ENCODE measurements around the gene KCNQ1. TPM values are rescaled to one million over a fixed set of nuclear protein-coding genes. Genes with fewer than 3 reads are reported as not detected.

Gene KCNQ1
- total RNA-seq, 1 experiment from 2014 or later, result 2.5 TPM

DNA sequence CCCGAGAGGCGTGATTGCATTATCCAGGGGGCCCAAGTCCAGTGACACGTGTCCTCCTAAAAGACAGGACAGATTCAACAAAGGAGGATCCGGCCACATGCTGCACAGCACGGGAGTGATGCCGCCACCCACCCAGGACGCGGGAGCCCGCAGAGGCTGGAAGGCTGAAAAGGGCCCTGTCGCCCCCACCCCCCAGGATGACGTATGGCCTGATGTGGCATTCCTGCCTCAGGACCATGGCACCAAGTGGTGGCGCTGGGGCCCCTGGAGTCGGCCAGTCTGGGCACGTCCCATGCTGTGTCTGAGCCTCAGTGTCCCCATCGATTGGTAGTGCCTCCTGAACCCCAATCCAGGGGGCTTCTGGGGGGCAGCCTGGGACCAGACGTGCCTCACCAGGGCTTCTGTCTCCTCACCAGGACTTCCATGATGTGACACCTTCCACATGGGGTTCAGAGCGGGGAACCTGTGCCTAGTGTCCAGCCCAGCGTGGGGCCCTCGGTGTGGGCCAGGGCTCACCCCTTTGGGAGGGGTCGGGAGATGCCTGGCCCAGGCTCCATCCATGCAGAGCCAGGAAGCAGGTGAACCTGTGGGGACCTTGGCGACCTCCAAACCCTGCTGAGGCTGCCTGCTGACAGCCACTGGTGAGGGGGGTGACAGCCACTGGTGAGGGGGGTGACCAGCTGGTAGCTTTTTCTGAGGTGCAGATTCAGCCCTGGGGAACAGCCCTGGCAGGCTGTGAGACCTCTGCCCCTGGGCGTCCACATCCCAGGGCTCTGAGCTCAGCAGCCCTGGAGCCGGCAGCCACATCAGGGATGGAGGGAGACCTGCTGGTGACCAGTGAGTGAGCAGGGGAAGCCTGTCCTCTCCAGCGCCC is 75.3 kb downstream of the KCNQ1 start:
- ATAC-seq (no peak), DNase-seq (ENCODE audit: low spot score) (peak; percentile 5)
- POLR2A ChIA-PET, result no interaction called here
- Mint-ChIP-seq H3K4me3 (no peak overlapping the region), H3K27ac (no peak overlapping the region), H3K9me3 (no peaks in the 10 kb centered on the region), H3K36me3 (no peaks in the 10 kb centered on the region), H3K27me3 (ENCODE audit: low read depth) (peaks cover 38% of the 10 kb centered on the region), H3K4me1 (no peaks in the 10 kb centered on the region)
- CTCF ChIA-PET, result interaction anchor here (2.3 kb wide), 1 partner anchor 11 kb away, joined by 7 read pairs; no protein-coding TSS in a partner anchor
- TF ChIP-seq, protein P1, sequence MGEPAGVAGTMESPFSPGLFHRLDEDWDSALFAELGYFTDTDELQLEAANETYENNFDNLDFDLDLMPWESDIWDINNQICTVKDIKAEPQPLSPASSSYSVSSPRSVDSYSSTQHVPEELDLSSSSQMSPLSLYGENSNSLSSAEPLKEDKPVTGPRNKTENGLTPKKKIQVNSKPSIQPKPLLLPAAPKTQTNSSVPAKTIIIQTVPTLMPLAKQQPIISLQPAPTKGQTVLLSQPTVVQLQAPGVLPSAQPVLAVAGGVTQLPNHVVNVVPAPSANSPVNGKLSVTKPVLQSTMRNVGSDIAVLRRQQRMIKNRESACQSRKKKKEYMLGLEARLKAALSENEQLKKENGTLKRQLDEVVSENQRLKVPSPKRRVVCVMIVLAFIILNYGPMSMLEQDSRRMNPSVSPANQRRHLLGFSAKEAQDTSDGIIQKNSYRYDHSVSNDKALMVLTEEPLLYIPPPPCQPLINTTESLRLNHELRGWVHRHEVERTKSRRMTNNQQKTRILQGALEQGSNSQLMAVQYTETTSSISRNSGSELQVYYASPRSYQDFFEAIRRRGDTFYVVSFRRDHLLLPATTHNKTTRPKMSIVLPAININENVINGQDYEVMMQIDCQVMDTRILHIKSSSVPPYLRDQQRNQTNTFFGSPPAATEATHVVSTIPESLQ (CRISPR knock-in tag; IDR thresholded peaks at IDR 0.05), result no peak
- TF ChIP-seq, protein P2, sequence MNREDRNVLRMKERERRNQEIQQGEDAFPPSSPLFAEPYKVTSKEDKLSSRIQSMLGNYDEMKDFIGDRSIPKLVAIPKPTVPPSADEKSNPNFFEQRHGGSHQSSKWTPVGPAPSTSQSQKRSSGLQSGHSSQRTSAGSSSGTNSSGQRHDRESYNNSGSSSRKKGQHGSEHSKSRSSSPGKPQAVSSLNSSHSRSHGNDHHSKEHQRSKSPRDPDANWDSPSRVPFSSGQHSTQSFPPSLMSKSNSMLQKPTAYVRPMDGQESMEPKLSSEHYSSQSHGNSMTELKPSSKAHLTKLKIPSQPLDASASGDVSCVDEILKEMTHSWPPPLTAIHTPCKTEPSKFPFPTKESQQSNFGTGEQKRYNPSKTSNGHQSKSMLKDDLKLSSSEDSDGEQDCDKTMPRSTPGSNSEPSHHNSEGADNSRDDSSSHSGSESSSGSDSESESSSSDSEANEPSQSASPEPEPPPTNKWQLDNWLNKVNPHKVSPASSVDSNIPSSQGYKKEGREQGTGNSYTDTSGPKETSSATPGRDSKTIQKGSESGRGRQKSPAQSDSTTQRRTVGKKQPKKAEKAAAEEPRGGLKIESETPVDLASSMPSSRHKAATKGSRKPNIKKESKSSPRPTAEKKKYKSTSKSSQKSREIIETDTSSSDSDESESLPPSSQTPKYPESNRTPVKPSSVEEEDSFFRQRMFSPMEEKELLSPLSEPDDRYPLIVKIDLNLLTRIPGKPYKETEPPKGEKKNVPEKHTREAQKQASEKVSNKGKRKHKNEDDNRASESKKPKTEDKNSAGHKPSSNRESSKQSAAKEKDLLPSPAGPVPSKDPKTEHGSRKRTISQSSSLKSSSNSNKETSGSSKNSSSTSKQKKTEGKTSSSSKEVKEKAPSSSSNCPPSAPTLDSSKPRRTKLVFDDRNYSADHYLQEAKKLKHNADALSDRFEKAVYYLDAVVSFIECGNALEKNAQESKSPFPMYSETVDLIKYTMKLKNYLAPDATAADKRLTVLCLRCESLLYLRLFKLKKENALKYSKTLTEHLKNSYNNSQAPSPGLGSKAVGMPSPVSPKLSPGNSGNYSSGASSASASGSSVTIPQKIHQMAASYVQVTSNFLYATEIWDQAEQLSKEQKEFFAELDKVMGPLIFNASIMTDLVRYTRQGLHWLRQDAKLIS (CRISPR knock-in tag; IDR thresholded peaks at IDR 0.05; ENCODE audit: borderline replicate concordance), result no peak
- no peak for TF ChIP-seq PRRX2 (CRISPR knock-in tag; IDR thresholded peaks at IDR 0.05)
- TF ChIP-seq, protein P3, sequence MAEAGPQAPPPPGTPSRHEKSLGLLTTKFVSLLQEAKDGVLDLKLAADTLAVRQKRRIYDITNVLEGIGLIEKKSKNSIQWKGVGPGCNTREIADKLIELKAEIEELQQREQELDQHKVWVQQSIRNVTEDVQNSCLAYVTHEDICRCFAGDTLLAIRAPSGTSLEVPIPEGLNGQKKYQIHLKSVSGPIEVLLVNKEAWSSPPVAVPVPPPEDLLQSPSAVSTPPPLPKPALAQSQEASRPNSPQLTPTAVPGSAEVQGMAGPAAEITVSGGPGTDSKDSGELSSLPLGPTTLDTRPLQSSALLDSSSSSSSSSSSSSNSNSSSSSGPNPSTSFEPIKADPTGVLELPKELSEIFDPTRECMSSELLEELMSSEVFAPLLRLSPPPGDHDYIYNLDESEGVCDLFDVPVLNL (CRISPR knock-in tag; IDR thresholded peaks at IDR 0.05; ENCODE audit: borderline replicate concordance, low read depth), result no peak
- no peak for TF ChIP-seq NFE2L1 (CRISPR knock-in tag; IDR thresholded peaks at IDR 0.05)
- no peak for TF ChIP-seq ZNF317 (CRISPR knock-in tag; IDR thresholded peaks at IDR 0.05; ENCODE audit: borderline replicate concordance, low read depth)
- TF ChIP-seq FOXP1 (CRISPR knock-in tag; IDR thresholded peaks at IDR 0.05; ENCODE audit: borderline replicate concordance), result no peak
- no peak for TF ChIP-seq CREM (CRISPR knock-in tag; IDR thresholded peaks at IDR 0.05)
- TF ChIP-seq, protein P4, sequence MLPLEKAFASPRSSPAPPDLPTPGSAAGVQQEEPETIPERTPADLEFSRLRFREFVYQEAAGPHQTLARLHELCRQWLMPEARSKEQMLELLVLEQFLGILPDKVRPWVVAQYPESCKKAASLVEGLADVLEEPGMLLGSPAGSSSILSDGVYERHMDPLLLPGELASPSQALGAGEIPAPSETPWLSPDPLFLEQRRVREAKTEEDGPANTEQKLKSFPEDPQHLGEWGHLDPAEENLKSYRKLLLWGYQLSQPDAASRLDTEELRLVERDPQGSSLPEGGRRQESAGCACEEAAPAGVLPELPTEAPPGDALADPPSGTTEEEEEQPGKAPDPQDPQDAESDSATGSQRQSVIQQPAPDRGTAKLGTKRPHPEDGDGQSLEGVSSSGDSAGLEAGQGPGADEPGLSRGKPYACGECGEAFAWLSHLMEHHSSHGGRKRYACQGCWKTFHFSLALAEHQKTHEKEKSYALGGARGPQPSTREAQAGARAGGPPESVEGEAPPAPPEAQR (CRISPR knock-in tag; IDR thresholded peaks at IDR 0.05), result no peak
- TF ChIP-seq, protein P5, sequence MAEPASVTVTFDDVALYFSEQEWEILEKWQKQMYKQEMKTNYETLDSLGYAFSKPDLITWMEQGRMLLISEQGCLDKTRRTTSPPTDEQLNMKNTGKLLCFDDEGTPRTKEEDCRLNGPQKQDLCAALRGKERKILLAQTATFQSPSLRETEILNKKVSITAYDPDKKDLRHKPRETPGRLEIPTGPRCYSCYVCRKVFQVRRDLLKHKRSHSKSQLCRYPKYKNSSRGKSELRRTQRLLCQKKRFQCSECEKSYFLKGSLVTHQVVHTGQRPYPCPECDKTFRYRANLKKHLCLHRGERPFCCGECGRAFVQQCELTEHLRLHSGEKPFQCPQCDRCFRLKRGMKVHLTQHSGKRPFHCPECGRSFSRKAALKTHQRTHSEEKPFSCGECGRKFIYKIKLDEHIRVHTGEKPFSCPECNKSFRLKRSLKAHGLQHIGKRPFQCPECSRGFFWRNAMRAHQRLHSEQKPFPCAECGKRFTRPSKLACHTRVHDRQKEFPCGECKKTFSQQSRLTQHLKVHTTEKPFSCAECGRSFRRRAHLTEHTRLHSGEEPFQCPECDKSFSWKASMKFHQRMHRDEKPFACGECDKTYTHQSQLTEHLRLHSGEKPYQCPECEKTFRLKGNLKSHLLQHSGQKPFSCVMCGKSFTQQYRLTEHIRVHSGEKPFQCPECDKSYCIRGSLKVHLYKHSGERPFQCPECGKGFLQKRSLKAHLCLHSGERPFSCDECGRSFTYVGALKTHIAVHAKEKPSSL (CRISPR knock-in tag; conservative IDR thresholded peaks at IDR 0.05), result no peak
- TF ChIP-seq ZNF138 (CRISPR knock-in tag; conservative IDR thresholded peaks at IDR 0.05), result no peak
- TF ChIP-seq, protein P6, sequence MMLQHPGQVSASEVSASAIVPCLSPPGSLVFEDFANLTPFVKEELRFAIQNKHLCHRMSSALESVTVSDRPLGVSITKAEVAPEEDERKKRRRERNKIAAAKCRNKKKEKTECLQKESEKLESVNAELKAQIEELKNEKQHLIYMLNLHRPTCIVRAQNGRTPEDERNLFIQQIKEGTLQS (CRISPR knock-in tag; conservative IDR thresholded peaks at IDR 0.05), result no peak
- TF ChIP-seq, protein P7, sequence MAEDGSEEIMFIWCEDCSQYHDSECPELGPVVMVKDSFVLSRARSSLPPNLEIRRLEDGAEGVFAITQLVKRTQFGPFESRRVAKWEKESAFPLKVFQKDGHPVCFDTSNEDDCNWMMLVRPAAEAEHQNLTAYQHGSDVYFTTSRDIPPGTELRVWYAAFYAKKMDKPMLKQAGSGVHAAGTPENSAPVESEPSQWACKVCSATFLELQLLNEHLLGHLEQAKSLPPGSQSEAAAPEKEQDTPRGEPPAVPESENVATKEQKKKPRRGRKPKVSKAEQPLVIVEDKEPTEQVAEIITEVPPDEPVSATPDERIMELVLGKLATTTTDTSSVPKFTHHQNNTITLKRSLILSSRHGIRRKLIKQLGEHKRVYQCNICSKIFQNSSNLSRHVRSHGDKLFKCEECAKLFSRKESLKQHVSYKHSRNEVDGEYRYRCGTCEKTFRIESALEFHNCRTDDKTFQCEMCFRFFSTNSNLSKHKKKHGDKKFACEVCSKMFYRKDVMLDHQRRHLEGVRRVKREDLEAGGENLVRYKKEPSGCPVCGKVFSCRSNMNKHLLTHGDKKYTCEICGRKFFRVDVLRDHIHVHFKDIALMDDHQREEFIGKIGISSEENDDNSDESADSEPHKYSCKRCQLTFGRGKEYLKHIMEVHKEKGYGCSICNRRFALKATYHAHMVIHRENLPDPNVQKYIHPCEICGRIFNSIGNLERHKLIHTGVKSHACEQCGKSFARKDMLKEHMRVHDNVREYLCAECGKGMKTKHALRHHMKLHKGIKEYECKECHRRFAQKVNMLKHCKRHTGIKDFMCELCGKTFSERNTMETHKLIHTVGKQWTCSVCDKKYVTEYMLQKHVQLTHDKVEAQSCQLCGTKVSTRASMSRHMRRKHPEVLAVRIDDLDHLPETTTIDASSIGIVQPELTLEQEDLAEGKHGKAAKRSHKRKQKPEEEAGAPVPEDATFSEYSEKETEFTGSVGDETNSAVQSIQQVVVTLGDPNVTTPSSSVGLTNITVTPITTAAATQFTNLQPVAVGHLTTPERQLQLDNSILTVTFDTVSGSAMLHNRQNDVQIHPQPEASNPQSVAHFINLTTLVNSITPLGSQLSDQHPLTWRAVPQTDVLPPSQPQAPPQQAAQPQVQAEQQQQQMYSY (CRISPR knock-in tag; IDR thresholded peaks at IDR 0.05), result no peak
- TF ChIP-seq, protein P8, sequence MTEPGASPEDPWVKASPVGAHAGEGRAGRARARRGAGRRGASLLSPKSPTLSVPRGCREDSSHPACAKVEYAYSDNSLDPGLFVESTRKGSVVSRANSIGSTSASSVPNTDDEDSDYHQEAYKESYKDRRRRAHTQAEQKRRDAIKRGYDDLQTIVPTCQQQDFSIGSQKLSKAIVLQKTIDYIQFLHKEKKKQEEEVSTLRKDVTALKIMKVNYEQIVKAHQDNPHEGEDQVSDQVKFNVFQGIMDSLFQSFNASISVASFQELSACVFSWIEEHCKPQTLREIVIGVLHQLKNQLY (CRISPR knock-in tag; IDR thresholded peaks at IDR 0.05), result no peak
- no peak for TF ChIP-seq NFYB (CRISPR knock-in tag; conservative IDR thresholded peaks at IDR 0.05; ENCODE audit: low read depth)
- TF ChIP-seq, protein P9, sequence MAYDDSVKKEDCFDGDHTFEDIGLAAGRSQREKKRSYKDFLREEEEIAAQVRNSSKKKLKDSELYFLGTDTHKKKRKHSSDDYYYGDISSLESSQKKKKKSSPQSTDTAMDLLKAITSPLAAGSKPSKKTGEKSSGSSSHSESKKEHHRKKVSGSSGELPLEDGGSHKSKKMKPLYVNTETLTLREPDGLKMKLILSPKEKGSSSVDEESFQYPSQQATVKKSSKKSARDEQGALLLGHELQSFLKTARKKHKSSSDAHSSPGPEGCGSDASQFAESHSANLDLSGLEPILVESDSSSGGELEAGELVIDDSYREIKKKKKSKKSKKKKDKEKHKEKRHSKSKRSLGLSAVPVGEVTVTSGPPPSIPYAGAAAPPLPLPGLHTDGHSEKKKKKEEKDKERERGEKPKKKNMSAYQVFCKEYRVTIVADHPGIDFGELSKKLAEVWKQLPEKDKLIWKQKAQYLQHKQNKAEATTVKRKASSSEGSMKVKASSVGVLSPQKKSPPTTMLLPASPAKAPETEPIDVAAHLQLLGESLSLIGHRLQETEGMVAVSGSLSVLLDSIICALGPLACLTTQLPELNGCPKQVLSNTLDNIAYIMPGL (CRISPR knock-in tag; IDR thresholded peaks at IDR 0.05), result no peak
- TF ChIP-seq, protein P10, sequence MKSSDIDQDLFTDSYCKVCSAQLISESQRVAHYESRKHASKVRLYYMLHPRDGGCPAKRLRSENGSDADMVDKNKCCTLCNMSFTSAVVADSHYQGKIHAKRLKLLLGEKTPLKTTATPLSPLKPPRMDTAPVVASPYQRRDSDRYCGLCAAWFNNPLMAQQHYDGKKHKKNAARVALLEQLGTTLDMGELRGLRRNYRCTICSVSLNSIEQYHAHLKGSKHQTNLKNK (CRISPR knock-in tag; IDR thresholded peaks at IDR 0.05), result no peak

All from WTC11 (cell line).